Natural killer cell (primary cell): ENCODE data around the gene RFX3. TPM values are rescaled to one million over a fixed set of nuclear protein-coding genes. Genes with fewer than 3 reads are reported as not detected.

Source experiments
- ATAC-seq, 3 donors: fragments of 150-1000 bp in 2 of 3; fragments of 200-7000 bp in 1 of 3; cut with Tn5 transposase; 1 replicate in 1 of 3; 2 replicates in 2 of 3; pipeline ENCODE4 v1.10.0; 2021; ENCODE audit warnings: mild to moderate bottlenecking in 2 of 3, moderate library complexity in 2 of 3
- DNase-seq, 2 donors: peaks; one replicate each; pipeline versions ENCODE4 v3.0.0 to v3.0.0-alpha.2; 2013 to 2021; ENCODE audit warnings: mixed read lengths in 1 of 2
- H3K27ac ChIP-seq: one replicate; pipeline ENCODE4 v1.5.1; 2013; ENCODE audit warnings: mild to moderate bottlenecking, low read length
- H3K27me3 ChIP-seq: one replicate; pipeline ENCODE4 v1.6.1; 2013; ENCODE audit warnings: low read length; ENCODE audit not compliant: control insufficient read depth, insufficient read depth
- H3K36me3 ChIP-seq: one replicate; pipeline ENCODE4 v1.6.1; 2013; ENCODE audit warnings: low read length; ENCODE audit not compliant: control insufficient read depth, insufficient read depth
- H3K4me1 ChIP-seq: one replicate; pipeline ENCODE4 v1.6.1; 2013; ENCODE audit warnings: low read length; ENCODE audit not compliant: control insufficient read depth, insufficient read depth
- H3K4me3 ChIP-seq: one replicate; pipeline ENCODE4 v1.5.1; 2013; ENCODE audit warnings: low read length
- H3K9me3 ChIP-seq: one replicate; pipeline ENCODE4 v1.6.1; 2013; ENCODE audit warnings: low read length; ENCODE audit not compliant: control insufficient read depth, insufficient read depth
- H3K27ac Mint-ChIP-seq, 2 donors: one replicate each; pipeline ENCODE4 v1.8.0; 2022; ENCODE audit warnings: mild to moderate bottlenecking in 2 of 2, mixed read lengths in 2 of 2, moderate library complexity in 1 of 2
- H3K27me3 Mint-ChIP-seq, 2 donors: one replicate each; pipeline ENCODE4 v1.8.0; 2022; ENCODE audit warnings: low read depth in 2 of 2, mixed read lengths in 2 of 2
- H3K36me3 Mint-ChIP-seq: one replicate; pipeline ENCODE4 v1.8.0; 2022; ENCODE audit warnings: mixed read lengths
- H3K4me1 Mint-ChIP-seq, 2 donors: one replicate each; pipeline ENCODE4 v1.8.0; 2022; ENCODE audit warnings: mixed read lengths in 2 of 2
- H3K4me3 Mint-ChIP-seq: one replicate; pipeline ENCODE4 v1.8.0; 2022; ENCODE audit warnings: mild to moderate bottlenecking, moderate library complexity, mixed read lengths
- H3K9me3 Mint-ChIP-seq, 2 donors: one replicate each; pipeline ENCODE4 v1.8.0; 2022; ENCODE audit warnings: mixed read lengths in 2 of 2
- WGBS: methylation state at CpG from one replicate; pipeline ENCODE4 v1.1.7; 2013; ENCODE audit warnings: missing lambda C conversion rate; ENCODE audit not compliant: insufficient coverage; 5-methylcytosine and 5-hydroxymethylcytosine counted together
- intact Hi-C: fragments of 100-400 bp; cut with micrococcal nuclease; formaldehyde crosslinking; loops from one replicate; pipeline ENCODE4 v1.14.2; 2022
- total RNA-seq, 4 donors: library from RNA; stranded (reverse); fragments of 120-200 nt in 1 of 4; gene quantifications; one replicate each; pipeline versions ENCODE4 v1.2.3 to v1.2.4, GENCODE V29; 2013 to 2022
- TF ChIP-seq, protein P1 (sequence below): fragments of 200-600 bp; IDR thresholded peaks from one replicate; pipeline ENCODE4 v1.8.0; 2022; ENCODE audit warnings: antibody characterized with exemption

The RFX3 gene
- total RNA-seq, 3 donors from 2014 or later (not counting 1 experiment from before 2014, with no cell fraction given): 24.0 to 30.6 (median 30.0) TPM

DNA sequence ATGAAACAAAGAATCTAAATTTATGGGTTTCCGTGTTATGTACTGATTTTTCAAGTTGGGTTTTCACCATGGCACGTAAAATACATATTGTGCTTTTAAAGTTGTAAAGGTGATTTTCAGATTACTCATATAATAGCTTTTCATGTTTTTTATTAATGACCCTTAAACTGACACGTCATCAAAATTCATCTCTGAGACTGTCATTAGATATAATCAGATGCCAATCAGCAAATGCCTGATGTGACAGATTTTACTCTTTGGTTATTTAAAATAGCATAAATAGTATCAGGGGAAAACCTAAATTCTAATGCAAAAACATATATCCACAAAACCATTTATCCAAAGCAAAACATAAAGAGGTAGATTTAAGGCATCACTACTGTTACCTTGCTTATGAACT, 11.0 kb downstream of the RFX3 start:
- H3K9me3 ChIP-seq: no peaks in the 10 kb centered on the region
- no peaks in the 10 kb centered on the region for H3K36me3 ChIP-seq
- Mint-ChIP-seq H3K4me1 (peaks cover 16 to 23% of the 10 kb centered on the region in 2 donors), H3K9me3 (no peaks in the 10 kb centered on the region), H3K27me3 (no peaks in the 10 kb centered on the region), H3K36me3 (no peaks in the 10 kb centered on the region), H3K27ac (no peak overlapping the region), H3K4me3 (no peak overlapping the region)
- no peaks in the 10 kb centered on the region for H3K27me3 ChIP-seq
- intact Hi-C loops: no loop called here
- ATAC-seq: no peak
- no CpG with 5 or more reads among the region's 3 CpGs for WGBS
- H3K27ac ChIP-seq: no peak overlapping the region
- TF ChIP-seq, protein P1, sequence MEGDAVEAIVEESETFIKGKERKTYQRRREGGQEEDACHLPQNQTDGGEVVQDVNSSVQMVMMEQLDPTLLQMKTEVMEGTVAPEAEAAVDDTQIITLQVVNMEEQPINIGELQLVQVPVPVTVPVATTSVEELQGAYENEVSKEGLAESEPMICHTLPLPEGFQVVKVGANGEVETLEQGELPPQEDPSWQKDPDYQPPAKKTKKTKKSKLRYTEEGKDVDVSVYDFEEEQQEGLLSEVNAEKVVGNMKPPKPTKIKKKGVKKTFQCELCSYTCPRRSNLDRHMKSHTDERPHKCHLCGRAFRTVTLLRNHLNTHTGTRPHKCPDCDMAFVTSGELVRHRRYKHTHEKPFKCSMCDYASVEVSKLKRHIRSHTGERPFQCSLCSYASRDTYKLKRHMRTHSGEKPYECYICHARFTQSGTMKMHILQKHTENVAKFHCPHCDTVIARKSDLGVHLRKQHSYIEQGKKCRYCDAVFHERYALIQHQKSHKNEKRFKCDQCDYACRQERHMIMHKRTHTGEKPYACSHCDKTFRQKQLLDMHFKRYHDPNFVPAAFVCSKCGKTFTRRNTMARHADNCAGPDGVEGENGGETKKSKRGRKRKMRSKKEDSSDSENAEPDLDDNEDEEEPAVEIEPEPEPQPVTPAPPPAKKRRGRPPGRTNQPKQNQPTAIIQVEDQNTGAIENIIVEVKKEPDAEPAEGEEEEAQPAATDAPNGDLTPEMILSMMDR: no peak
- H3K4me1 ChIP-seq: no peaks in the 10 kb centered on the region
- H3K4me3 ChIP-seq: no peak overlapping the region
- DNase-seq: no peak

DNA sequence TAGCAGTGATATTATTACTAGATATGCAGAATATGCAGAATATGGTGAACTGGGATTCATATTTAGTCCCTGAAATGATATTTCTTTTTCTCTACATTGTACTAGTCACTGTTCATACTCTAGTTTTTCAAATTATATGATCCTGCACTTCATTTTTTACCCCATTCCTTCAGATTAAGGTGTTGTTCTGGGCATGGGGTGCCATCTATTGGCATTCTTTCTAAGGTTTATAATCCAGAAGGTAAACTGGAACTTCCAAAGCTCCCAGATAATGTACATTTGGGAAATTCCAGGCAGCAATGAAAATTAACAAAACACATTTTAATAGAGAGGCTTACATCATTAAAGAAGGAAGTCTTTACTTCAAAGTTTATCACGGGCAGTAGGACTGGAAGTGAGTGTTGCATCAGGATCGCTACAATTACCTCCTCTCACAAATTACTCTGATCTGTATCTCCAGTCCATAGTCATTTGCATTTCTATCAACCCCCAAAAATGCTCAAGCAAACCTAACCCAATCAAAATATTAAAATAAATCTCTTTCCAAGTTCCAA, 12.5 kb downstream of the RFX3 start:
- Mint-ChIP-seq H3K4me1 (peaks cover 22 to 30% of the 10 kb centered on the region in 2 donors), H3K9me3 (no peaks in the 10 kb centered on the region), H3K4me3 (no peak overlapping the region), H3K27me3 (no peaks in the 10 kb centered on the region), H3K27ac (no peak overlapping the region), H3K36me3 (no peaks in the 10 kb centered on the region)
- intact Hi-C loops: no loop called here
- H3K4me3 ChIP-seq: no peak overlapping the region
- no peak for ATAC-seq
- no peak for DNase-seq
- H3K36me3 ChIP-seq: no peaks in the 10 kb centered on the region
- H3K27ac ChIP-seq: no peak overlapping the region
- H3K9me3 ChIP-seq: no peaks in the 10 kb centered on the region
- no peaks in the 10 kb centered on the region for H3K27me3 ChIP-seq
- WGBS: 90% methylated on average over 2 of the region's 2 CpGs
- H3K4me1 ChIP-seq: no peaks in the 10 kb centered on the region
- TF ChIP-seq, protein P1: no peak

DNA sequence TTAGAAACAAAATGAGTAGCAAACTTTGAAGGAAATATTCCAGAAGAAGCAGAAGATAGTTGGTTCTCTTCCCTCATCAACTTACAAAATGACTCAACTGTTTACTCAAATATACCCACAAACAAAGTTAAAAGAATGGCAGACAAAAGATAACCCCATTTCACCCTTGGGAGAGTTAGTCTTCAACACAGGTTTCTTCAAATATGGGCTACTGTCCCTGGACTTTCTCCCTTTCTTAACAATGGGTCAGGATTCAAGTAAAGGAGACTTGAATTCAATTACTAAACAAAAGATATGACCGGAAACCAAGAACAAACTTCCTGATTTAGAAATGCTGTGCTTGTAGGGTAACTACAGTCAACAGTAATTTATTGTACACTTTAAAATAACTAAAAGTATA, 14.2 kb downstream of the RFX3 start:
- Histone ChIP-seq H3K36me3 (no peaks in the 10 kb centered on the region), H3K27ac (no peak overlapping the region), H3K9me3 (no peaks in the 10 kb centered on the region), H3K4me3 (no peak overlapping the region), H3K4me1 (no peaks in the 10 kb centered on the region), H3K27me3 (no peaks in the 10 kb centered on the region)
- DNase-seq (no peak), ATAC-seq (no peak)
- WGBS: no CpG with 5 or more reads among the region's 1 CpG
- Mint-ChIP-seq H3K4me1 (peaks cover 23 to 39% of the 10 kb centered on the region in 2 donors), H3K4me3 (no peak overlapping the region), H3K36me3 (no peaks in the 10 kb centered on the region), H3K27me3 (no peaks in the 10 kb centered on the region), H3K9me3 (no peaks in the 10 kb centered on the region), H3K27ac (peak overlapping the region in 1 of 2 donors; percentile 7)
- TF ChIP-seq, protein P1: no peak
- intact Hi-C loops: no loop called here

DNA sequence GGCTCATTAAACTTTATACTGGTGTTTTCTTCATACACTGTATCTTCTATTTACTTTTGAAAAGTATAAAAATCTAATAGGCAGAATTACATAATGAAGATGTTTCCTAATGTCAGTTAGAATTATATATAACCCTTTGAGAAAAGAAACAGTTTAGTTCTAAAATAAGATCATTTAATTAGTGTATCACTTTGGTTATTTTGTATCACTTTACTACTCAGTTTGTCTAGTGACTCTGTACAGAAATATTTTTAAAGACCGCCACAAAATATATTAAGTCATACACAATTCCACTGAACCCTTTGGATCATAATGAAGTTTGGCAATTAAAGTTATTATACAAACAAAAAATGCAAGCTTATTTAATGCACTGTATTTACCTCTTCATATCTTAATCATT, 15.0 kb downstream of the RFX3 start:
- no peak for DNase-seq
- ATAC-seq: no peak
- WGBS: no CpG with 5 or more reads among the region's 1 CpG
- intact Hi-C loops: no loop called here
- Histone ChIP-seq H3K9me3 (no peaks in the 10 kb centered on the region), H3K4me1 (no peaks in the 10 kb centered on the region), H3K36me3 (no peaks in the 10 kb centered on the region), H3K4me3 (no peak overlapping the region), H3K27me3 (no peaks in the 10 kb centered on the region), H3K27ac (no peak overlapping the region)
- Mint-ChIP-seq H3K36me3 (no peaks in the 10 kb centered on the region), H3K4me3 (no peak overlapping the region), H3K4me1 (peaks cover 23 to 37% of the 10 kb centered on the region in 2 donors), H3K9me3 (no peaks in the 10 kb centered on the region), H3K27me3 (no peaks in the 10 kb centered on the region), H3K27ac (no peak overlapping the region)
- TF ChIP-seq, protein P1: no peak
